Measurements from ENCODE around the gene ENSA. TPM values are rescaled to one million over a fixed set of nuclear protein-coding genes. Genes with fewer than 3 reads are reported as not detected.
"Not testable (repeated sequence)": the region's sequence is repeated elsewhere in the genome, so short reads cannot be mapped to it uniquely, and the experiment has no call there.

The ENSA gene
- total RNA-seq, 2 donors from 2014 or later: 85.7 to 94.5 TPM

- Histone ChIP-seq H3K4me1 (ENCODE audit: control insufficient read depth in 1 of 2, low read depth in 2 of 2) (no peaks in the 10 kb centered on the region), H3K9me3 (no peaks in the 10 kb centered on the region), H3K4me3 (no peak overlapping the region), H3K27ac (no peak overlapping the region), H3K27me3 (replicated peaks; ENCODE audit: insufficient read depth) (no peaks in the 10 kb centered on the region), H3K36me3 (peaks cover 4% of the 10 kb centered on the region)
- no peak for DNase-seq (ENCODE audit: low spot score)
- no peak for TF ChIP-seq CTCF (IDR thresholded peaks at IDR 0.05)
- ATAC-seq (ENCODE audit: insufficient number of reproducible peaks, low FRiP score, low read depth): no peak
Measured at GRCh38 chr1:150661156-150661555, 31.7 kb upstream of the ENSA start.

- no peak for TF ChIP-seq CTCF (IDR thresholded peaks at IDR 0.05)
- no peaks in the 10 kb centered on the region for H3K4me1 ChIP-seq (ENCODE audit: control insufficient read depth in 1 of 2, low read depth in 2 of 2)
Measured at GRCh38 chr1:150660584-150660983, 31.2 kb upstream of the ENSA start.

GRCh38 chr1:150657064-150657463, 27.7 kb upstream of the ENSA start:
- not testable (repeated sequence) for ATAC-seq (ENCODE audit: insufficient number of reproducible peaks, low FRiP score, low read depth); DNase-seq (ENCODE audit: low spot score); H3K4me1 ChIP-seq (ENCODE audit: control insufficient read depth in 1 of 2, low read depth in 2 of 2); H3K4me3 ChIP-seq; H3K9me3 ChIP-seq; H3K27ac ChIP-seq; H3K27me3 ChIP-seq (replicated peaks; ENCODE audit: insufficient read depth); H3K36me3 ChIP-seq

More at GRCh38 chr1:150660584-150660983, 31.2 kb upstream of the ENSA start:
- ATAC-seq (ENCODE audit: insufficient number of reproducible peaks, low FRiP score, low read depth) (no peak), DNase-seq (ENCODE audit: low spot score) (no peak)
- peaks cover 4% of the 10 kb centered on the region for H3K36me3 ChIP-seq
- no peaks in the 10 kb centered on the region for H3K27me3 ChIP-seq (replicated peaks; ENCODE audit: insufficient read depth)
- no peak overlapping the region for H3K4me3 ChIP-seq
- no peak overlapping the region for H3K27ac ChIP-seq
- no peaks in the 10 kb centered on the region for H3K9me3 ChIP-seq

- DNase-seq (ENCODE audit: low spot score); H3K4me3 ChIP-seq; H3K27ac ChIP-seq; ATAC-seq (ENCODE audit: insufficient number of reproducible peaks, low FRiP score, low read depth); H3K9me3 ChIP-seq; H3K27me3 ChIP-seq (replicated peaks; ENCODE audit: insufficient read depth); H3K4me1 ChIP-seq (ENCODE audit: control insufficient read depth in 1 of 2, low read depth in 2 of 2); H3K36me3 ChIP-seq: not testable (repeated sequence)
Measured at GRCh38 chr1:150654635-150655034, 25.2 kb upstream of the ENSA start.

GRCh38 chr1:150650193-150650592, 20.8 kb upstream of the ENSA start:
- Histone ChIP-seq H3K27me3 (replicated peaks; ENCODE audit: insufficient read depth) (no peaks in the 10 kb centered on the region), H3K9me3 (no peaks in the 10 kb centered on the region), H3K4me3 (no peak overlapping the region), H3K36me3 (peaks cover 13% of the 10 kb centered on the region), H3K4me1 (ENCODE audit: control insufficient read depth in 1 of 2, low read depth in 2 of 2) (no peaks in the 10 kb centered on the region), H3K27ac (no peak overlapping the region)
- ATAC-seq (ENCODE audit: insufficient number of reproducible peaks, low FRiP score, low read depth) (no peak), DNase-seq (ENCODE audit: low spot score) (no peak)
- TF ChIP-seq CTCF (IDR thresholded peaks at IDR 0.05): no peak

GRCh38 chr1:150649441-150650075, 20.1 kb upstream of the ENSA start:
- ATAC-seq (ENCODE audit: insufficient number of reproducible peaks, low FRiP score, low read depth) (no peak), DNase-seq (ENCODE audit: low spot score) (no peak)
- Histone ChIP-seq H3K36me3 (peaks cover 13% of the 10 kb centered on the region), H3K9me3 (no peaks in the 10 kb centered on the region), H3K27me3 (replicated peaks; ENCODE audit: insufficient read depth) (no peaks in the 10 kb centered on the region), H3K27ac (no peak overlapping the region), H3K4me1 (ENCODE audit: control insufficient read depth in 1 of 2, low read depth in 2 of 2) (no peaks in the 10 kb centered on the region), H3K4me3 (no peak overlapping the region)
- TF ChIP-seq CTCF (IDR thresholded peaks at IDR 0.05): no peak
